Activated CD4-positive, alpha-beta T cell treated with anti-CD3 and anti-CD28 coated beads, Interleukin-2, amount 10 ng/mL, durations not matched to agents 24 days and 14 days (primary cell): ENCODE measurements around the gene POLD1. TPM values are rescaled to one million over a fixed set of nuclear protein-coding genes. Genes with fewer than 3 reads are reported as not detected.
"Not testable (repeated sequence)": the region's sequence is repeated elsewhere in the genome, so short reads cannot be mapped to it uniquely, and the experiment has no call there.

Experiments used
- DNase-seq: peaks from one replicate; pipeline ENCODE4 v3.0.0; 2022
- H3K27ac Mint-ChIP-seq: one replicate; pipeline ENCODE4 v1.8.0; 2022; ENCODE audit warnings: mild to moderate bottlenecking, mixed read lengths
- H3K27me3 Mint-ChIP-seq: one replicate; pipeline ENCODE4 v1.8.0; 2022; ENCODE audit warnings: mixed read lengths
- H3K36me3 Mint-ChIP-seq: one replicate; pipeline ENCODE4 v1.8.0; 2022; ENCODE audit warnings: low read depth, mild to moderate bottlenecking, mixed read lengths
- H3K4me1 Mint-ChIP-seq: one replicate; pipeline ENCODE4 v1.8.0; 2021; ENCODE audit warnings: mixed read lengths
- H3K4me3 Mint-ChIP-seq: one replicate; pipeline ENCODE4 v1.8.0; 2022; ENCODE audit warnings: mild to moderate bottlenecking, moderate library complexity, mixed read lengths
- H3K9me3 Mint-ChIP-seq: one replicate; pipeline ENCODE4 v1.8.0; 2021; ENCODE audit warnings: mixed read lengths
- intact Hi-C: fragments of 100-400 bp; cut with micrococcal nuclease; formaldehyde crosslinking; loops from one replicate; pipeline ENCODE4 v1.15.1; 2023
- total RNA-seq: library from RNA; stranded (reverse); gene quantifications from 2 replicates; pipeline ENCODE4 v1.2.3, GENCODE V29; 2022

Gene POLD1
- total RNA-seq, 1 donor from 2014 or later: 204 TPM

GRCh38 chr19:50435627-50436026 lies 51.5 kb downstream of the POLD1 start:
- Mint-ChIP-seq H3K4me1 (peaks cover 9% of the 10 kb centered on the region), H3K9me3 (no peaks in the 10 kb centered on the region), H3K4me3 (no peak overlapping the region), H3K36me3 (no peaks in the 10 kb centered on the region), H3K27me3 (peaks cover 16% of the 10 kb centered on the region), H3K27ac (no peak overlapping the region)
- no peak for DNase-seq
- intact Hi-C loops: loop anchor here (10.0 kb wide), 1 partner anchor 79 kb away; the partner anchor contains the start of genes ASPDH and JOSD2

GRCh38 chr19:50437862-50438449 lies 53.8 kb downstream of the POLD1 start:
- Mint-ChIP-seq H3K9me3 (no peaks in the 10 kb centered on the region), H3K4me1 (peaks cover under 1% of the 10 kb centered on the region), H3K36me3 (no peaks in the 10 kb centered on the region), H3K27ac (no peak overlapping the region), H3K4me3 (no peak overlapping the region), H3K27me3 (peaks cover 14% of the 10 kb centered on the region)
- intact Hi-C loops: loop anchor here (10.0 kb wide), 1 partner anchor 77 kb away; the partner anchor contains the start of genes ASPDH and JOSD2
- no peak for DNase-seq

- H3K4me3 Mint-ChIP-seq, H3K9me3 Mint-ChIP-seq, H3K27me3 Mint-ChIP-seq, H3K27ac Mint-ChIP-seq, DNase-seq, H3K4me1 Mint-ChIP-seq, H3K36me3 Mint-ChIP-seq: not testable (repeated sequence)
- intact Hi-C loops: loop anchor here (10.0 kb wide), 1 partner anchor 76 kb away; the partner anchor contains the start of genes ASPDH and JOSD2
Observed at GRCh38 chr19:50439130-50439529, 55.0 kb downstream of the POLD1 start.

- Mint-ChIP-seq H3K36me3 (no peaks in the 10 kb centered on the region), H3K27ac (no peak overlapping the region), H3K27me3 (peaks cover 4% of the 10 kb centered on the region), H3K4me3 (no peak overlapping the region), H3K4me1 (no peaks in the 10 kb centered on the region), H3K9me3 (peaks cover 4% of the 10 kb centered on the region)
- intact Hi-C loops: no loop called here
- DNase-seq: no peak
Observed at GRCh38 chr19:50444059-50444458, 59.9 kb downstream of the POLD1 start.

- H3K27ac Mint-ChIP-seq: no peak overlapping the region
- H3K4me3 Mint-ChIP-seq: no peak overlapping the region
- no peaks in the 10 kb centered on the region for H3K36me3 Mint-ChIP-seq
- peaks cover 4% of the 10 kb centered on the region for H3K27me3 Mint-ChIP-seq
- no peaks in the 10 kb centered on the region for H3K4me1 Mint-ChIP-seq
- no peak for DNase-seq
- H3K9me3 Mint-ChIP-seq: peaks cover 4% of the 10 kb centered on the region
- intact Hi-C loops: no loop called here
Observed at GRCh38 chr19:50447053-50447452, 62.9 kb downstream of the POLD1 start.

- intact Hi-C loops: no loop called here
- no peaks in the 10 kb centered on the region for H3K36me3 Mint-ChIP-seq
- no peak for DNase-seq
- H3K4me3 Mint-ChIP-seq: no peak overlapping the region
- peaks cover 4% of the 10 kb centered on the region for H3K9me3 Mint-ChIP-seq
- H3K27me3 Mint-ChIP-seq: peaks cover 4% of the 10 kb centered on the region
- no peak overlapping the region for H3K27ac Mint-ChIP-seq
- no peaks in the 10 kb centered on the region for H3K4me1 Mint-ChIP-seq
Observed at GRCh38 chr19:50447750-50448149, 63.6 kb downstream of the POLD1 start.

DNA sequence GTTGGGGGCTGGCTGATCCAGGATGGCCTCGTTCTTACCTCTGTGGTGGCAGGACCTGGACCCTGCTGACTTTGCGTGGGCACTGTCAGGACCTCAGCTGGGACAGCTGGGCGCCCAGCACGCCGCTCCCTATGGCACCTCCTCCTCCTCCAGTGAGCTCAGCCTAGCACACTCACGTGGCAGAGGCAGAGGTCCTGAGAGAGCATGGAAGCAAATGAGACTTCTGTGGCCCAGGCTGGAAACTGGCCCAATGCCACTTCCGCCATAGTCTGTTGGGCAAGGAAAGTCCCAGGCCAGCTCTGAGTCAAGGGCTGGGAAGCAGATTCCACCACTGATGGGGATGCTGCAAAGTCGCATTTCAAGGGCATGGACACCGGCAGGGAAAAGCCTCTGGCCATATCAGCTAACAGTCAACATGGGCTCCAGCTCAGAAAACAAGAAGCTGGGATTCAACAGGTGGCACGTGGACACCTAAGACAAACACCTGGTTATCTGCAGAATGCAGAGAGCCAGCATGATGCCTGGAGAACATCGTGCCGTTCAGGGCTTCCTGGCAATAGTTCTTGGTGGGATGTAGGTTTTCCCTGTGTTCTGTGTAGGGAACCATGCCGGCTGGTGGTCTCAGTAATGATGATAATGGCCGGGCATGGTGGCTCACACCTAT lies 65.2 kb downstream of the POLD1 start:
- intact Hi-C loops: no loop called here
- H3K36me3 Mint-ChIP-seq: no peaks in the 10 kb centered on the region
- H3K9me3 Mint-ChIP-seq: peaks cover 4% of the 10 kb centered on the region
- H3K4me3 Mint-ChIP-seq: no peak overlapping the region
- DNase-seq: no peak
- peaks cover 4% of the 10 kb centered on the region for H3K27me3 Mint-ChIP-seq
- no peaks in the 10 kb centered on the region for H3K4me1 Mint-ChIP-seq
- H3K27ac Mint-ChIP-seq: no peak overlapping the region

GRCh38 chr19:50450369-50451222 lies 66.4 kb downstream of the POLD1 start:
- Mint-ChIP-seq H3K4me1 (no peaks in the 10 kb centered on the region), H3K27me3 (peaks cover 4% of the 10 kb centered on the region), H3K9me3 (peaks cover 4% of the 10 kb centered on the region), H3K27ac (no peak overlapping the region), H3K36me3 (no peaks in the 10 kb centered on the region), H3K4me3 (no peak overlapping the region)
- intact Hi-C loops: no loop called here
- no peak for DNase-seq

- no peaks in the 10 kb centered on the region for H3K36me3 Mint-ChIP-seq
- no peak overlapping the region for H3K4me3 Mint-ChIP-seq
- no peak overlapping the region for H3K27ac Mint-ChIP-seq
- no peaks in the 10 kb centered on the region for H3K4me1 Mint-ChIP-seq
- H3K9me3 Mint-ChIP-seq: peaks cover 4% of the 10 kb centered on the region
- intact Hi-C loops: no loop called here
- no peak for DNase-seq
- H3K27me3 Mint-ChIP-seq: peaks cover 4% of the 10 kb centered on the region
Observed at GRCh38 chr19:50451223-50451534, 67.0 kb downstream of the POLD1 start.

DNA sequence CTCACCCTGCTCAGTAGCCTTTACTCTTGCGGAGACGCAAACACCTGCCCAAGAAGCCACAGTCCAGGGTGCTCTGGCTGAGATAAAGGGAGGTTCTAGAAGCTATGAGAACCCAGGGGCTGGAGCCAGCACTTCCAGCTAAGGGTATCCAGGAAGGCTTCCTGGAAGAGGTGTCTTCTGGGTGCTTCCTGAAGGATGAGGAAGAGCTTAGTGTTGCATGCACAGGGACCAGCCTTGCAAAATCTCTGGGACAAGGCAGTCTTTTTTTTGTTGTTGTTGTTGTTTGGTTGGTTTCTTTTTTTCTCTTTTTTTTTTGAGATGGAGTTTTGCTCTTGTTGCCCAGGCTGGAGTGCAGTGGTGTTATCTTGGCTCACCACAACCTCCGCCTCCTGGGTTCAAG lies 69.1 kb downstream of the POLD1 start:
- intact Hi-C loops: no loop called here
- no peaks in the 10 kb centered on the region for H3K9me3 Mint-ChIP-seq
- no peak overlapping the region for H3K27ac Mint-ChIP-seq
- no peak for DNase-seq
- H3K27me3 Mint-ChIP-seq: peaks cover 6% of the 10 kb centered on the region
- H3K4me3 Mint-ChIP-seq: no peak overlapping the region
- no peaks in the 10 kb centered on the region for H3K4me1 Mint-ChIP-seq
- no peaks in the 10 kb centered on the region for H3K36me3 Mint-ChIP-seq

- intact Hi-C loops: no loop called here
- no peak overlapping the region for H3K4me3 Mint-ChIP-seq
- no peak for DNase-seq
- H3K27ac Mint-ChIP-seq: no peak overlapping the region
- peaks cover 5% of the 10 kb centered on the region for H3K27me3 Mint-ChIP-seq
- H3K9me3 Mint-ChIP-seq: no peaks in the 10 kb centered on the region
- H3K36me3 Mint-ChIP-seq: no peaks in the 10 kb centered on the region
- peaks cover 9% of the 10 kb centered on the region for H3K4me1 Mint-ChIP-seq
Observed at GRCh38 chr19:50455992-50456391, 71.8 kb downstream of the POLD1 start.

GRCh38 chr19:50457300-50457699 lies 73.2 kb downstream of the POLD1 start:
- H3K4me1 Mint-ChIP-seq: peaks cover 12% of the 10 kb centered on the region
- no peak overlapping the region for H3K27ac Mint-ChIP-seq
- peaks cover 5% of the 10 kb centered on the region for H3K27me3 Mint-ChIP-seq
- H3K36me3 Mint-ChIP-seq: no peaks in the 10 kb centered on the region
- no peaks in the 10 kb centered on the region for H3K9me3 Mint-ChIP-seq
- H3K4me3 Mint-ChIP-seq: no peak overlapping the region
- no peak for DNase-seq
- intact Hi-C loops: no loop called here

- intact Hi-C loops: no loop called here
Observed at GRCh38 chr19:50458396-50459066, 74.4 kb downstream of the POLD1 start.

GRCh38 chr19:50459067-50459456 lies 74.9 kb downstream of the POLD1 start:
- intact Hi-C loops: no loop called here
- Mint-ChIP-seq H3K4me1 (peaks cover 12% of the 10 kb centered on the region), H3K4me3 (no peak overlapping the region), H3K36me3 (no peaks in the 10 kb centered on the region), H3K27me3 (peaks cover 5% of the 10 kb centered on the region), H3K9me3 (no peaks in the 10 kb centered on the region), H3K27ac (no peak overlapping the region)
- DNase-seq: no peak

More at GRCh38 chr19:50458396-50459066, 74.4 kb downstream of the POLD1 start:
- DNase-seq: no peak
- peaks cover 5% of the 10 kb centered on the region for H3K27me3 Mint-ChIP-seq
- no peaks in the 10 kb centered on the region for H3K36me3 Mint-ChIP-seq
- no peaks in the 10 kb centered on the region for H3K9me3 Mint-ChIP-seq
- H3K4me3 Mint-ChIP-seq: no peak overlapping the region
- no peak overlapping the region for H3K27ac Mint-ChIP-seq
- peaks cover 12% of the 10 kb centered on the region for H3K4me1 Mint-ChIP-seq
